HG02970 (cell line): ENCODE results near the gene PHOSPHO2.
"Not testable (repeated sequence)": the region's sequence is repeated elsewhere in the genome, so short reads cannot be mapped to it uniquely, and the experiment has no call there.

Experiments
- ATAC-seq: cut with Tn5 transposase; IDR thresholded peaks from one replicate; pipeline ENCODE4 v1.9.1; 2021; ENCODE audit warnings: mild to moderate bottlenecking, moderate library complexity, moderate number of reproducible peaks; ENCODE audit not compliant: unreplicated experiment, low FRiP score

PHOSPHO2 gene

DNA sequence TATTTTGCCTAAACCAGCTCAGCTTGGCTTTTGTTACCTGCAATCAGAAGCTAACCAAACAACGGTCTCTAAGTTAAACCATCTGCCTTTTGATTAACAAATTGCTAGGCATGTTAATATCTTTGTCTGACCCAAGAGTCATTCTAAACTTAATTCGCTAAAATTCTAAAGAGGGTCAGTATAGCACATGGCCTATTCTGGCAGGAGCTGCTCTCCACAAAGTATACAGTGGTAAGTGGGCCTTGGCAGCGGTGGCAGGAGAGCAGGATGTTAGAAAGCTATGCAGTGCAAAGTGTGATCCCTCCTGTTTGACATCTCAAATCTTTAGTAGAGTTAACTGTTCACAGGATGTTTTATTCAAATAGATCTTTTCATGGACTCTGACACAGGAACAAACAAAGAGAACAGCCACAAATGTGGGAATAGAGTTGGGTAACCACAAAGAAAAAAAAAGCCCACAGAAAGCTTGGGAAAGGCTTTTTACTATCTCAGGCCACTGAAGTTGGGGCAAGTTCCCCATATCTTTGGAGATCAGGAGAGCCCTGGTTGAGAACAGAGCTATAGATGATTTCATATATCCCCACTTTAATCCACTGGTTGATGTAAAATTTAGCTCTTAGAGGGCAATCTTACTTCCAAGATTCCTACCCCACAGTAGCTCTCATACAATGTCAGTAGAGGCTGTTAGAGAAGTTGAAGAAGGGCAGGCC, 10.7 kb upstream of the PHOSPHO2 start:
- ATAC-seq = no peak

DNA sequence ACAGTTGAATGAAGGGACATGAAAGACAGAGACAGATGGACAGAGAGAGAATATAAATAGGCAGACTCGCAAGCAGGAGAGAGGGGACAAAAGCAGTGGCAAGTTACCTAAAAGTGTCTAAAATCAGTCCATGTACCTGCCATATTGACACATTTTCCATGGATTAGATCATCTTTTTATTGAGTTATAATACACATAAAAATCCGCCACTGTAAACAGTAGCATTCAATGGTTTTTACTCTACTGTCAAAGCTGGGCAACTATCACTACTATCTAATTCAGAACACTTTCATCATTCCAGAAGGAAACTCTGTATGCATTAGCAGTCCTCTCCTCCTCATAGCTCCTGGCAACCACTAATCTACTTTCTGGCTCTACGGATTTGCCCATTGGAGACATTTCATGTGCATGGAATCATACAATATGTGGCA, 10.1 kb upstream of the PHOSPHO2 start:
- no peak for ATAC-seq

DNA sequence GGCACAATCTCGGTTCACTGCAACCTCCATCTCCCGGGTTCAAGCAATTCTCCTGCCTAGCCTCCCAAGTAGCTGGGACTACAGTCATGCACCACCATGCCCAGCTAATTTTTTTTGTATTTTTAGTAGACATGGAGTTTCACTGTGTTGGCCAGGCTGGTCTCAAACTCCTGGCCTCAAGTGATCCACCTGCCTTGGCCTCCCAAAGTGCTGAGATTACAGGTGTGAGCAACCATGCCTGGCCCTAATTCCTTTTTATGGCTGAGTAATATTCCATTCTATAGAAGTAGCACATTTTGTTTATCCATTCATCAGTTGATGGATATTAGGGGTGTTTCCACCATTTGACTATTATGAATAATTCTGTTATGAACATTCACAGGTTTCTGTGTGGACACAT, 9.6 kb upstream of the PHOSPHO2 start:
- ATAC-seq = not testable (repeated sequence)

DNA sequence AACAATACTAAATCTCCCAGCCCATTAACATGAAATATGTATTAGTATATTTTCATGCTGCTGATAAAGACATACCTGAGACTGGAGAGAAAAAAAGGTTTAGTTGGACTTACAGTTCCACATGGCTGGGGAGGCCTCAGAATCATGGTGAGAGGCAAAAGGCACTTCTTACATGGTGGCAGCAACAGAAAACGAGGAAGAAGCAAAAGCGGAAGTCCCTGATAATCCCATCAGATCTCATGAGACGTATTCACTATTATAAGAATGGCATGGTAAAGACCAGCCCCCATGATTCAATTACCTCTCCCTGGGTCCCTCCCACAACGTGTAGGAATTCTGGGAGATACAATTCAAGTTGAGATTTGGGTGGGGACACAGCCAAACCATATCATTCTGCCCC, 7.4 kb upstream of the PHOSPHO2 start:
- ATAC-seq = not testable (repeated sequence)

DNA sequence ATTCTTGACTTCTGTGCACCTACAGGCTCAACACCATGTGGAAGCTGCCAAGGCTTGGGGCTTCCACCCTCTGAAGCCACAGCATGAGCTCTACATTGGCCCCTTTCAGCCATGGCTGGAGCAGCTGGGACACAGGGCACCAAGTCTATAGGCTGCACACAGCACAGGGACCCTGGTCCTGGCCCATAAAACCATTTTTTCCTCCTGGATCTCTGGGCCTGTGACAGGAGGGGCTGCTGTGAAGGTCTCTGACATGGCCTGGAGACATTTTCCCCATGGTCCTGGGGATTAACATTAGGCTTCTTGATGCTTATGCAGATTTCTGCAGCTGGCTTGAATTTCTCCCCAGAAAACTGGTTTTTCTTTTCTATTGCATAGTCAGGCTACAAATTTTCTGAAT, 6.3 kb upstream of the PHOSPHO2 start:
- ATAC-seq = not testable (repeated sequence)

DNA sequence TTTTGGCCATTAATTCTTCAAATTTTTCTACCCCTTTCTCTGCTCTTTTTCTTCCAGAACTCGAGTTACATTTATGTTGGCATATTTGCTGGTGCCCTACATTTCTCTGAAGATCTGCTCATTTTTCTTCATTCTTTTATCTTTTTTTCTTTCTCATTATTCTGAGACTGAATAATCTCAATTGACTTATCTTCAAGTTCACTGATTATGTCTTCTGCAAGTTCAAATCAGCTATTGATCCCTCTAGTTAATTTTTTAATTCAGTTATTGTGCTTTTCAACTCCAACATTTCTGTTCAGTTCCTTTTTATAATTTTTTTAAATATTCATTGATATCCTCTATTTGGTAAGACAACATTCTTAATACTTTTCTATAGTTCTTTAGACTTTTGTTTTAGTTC, 3.3 kb upstream of the PHOSPHO2 start:
- no peak for ATAC-seq

DNA sequence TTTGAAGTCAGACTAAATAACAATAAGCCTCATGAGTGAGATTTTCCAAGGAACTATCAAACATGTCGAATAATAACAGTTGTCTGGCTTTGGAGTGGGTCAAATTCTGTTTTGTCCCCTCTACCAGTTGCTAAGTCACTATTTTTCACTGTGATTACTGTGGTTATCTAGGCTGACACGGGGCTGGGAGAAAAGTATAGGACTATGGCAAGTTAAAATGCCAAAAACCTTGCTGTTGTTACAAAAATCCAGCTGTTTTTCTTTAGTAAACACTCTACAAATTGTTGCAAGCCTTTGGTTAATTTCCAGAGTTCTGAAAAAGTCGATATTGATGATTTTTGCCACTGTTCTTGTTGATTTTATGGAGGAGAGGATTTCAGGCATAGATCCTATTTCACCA, 1.6 kb upstream of the PHOSPHO2 start:
- ATAC-seq = no peak

DNA sequence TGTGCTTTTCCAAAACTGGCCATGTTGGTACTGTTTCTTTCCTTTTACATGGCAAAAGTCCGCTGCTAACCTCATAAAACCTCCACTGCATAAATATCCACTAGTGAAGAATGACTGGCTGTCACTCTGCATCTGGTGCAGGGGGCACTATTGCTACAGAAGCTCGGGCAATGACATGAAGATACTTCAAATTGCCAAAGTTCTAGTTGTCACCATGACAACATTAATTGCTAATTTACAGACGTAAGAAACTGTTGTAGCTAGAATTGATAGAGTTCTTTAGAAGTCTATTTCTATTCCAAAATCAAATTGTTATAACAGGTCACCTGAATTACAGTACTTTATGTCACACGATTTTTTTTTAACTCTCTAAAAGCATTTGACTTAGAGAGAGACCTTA, 909 bp upstream of the PHOSPHO2 start:
- ATAC-seq = no peak

DNA sequence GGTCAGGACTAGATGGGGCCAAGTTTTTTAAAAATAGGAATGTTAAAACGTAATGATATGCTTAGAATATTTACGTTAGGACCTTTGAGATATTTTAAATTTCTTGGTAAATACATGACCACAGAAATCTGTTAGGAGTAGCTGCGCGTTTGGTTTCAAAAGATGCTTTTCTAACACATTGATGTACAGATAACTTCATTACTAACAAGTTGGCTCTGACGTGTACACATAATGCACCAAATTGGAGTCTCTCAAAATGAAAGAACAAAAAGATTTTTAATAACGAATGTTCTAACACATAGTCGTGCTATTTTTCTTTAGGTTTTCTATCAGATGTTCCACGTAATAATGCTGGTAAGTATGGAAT, 608 bp downstream of the PHOSPHO2 start:
- no peak for ATAC-seq

DNA sequence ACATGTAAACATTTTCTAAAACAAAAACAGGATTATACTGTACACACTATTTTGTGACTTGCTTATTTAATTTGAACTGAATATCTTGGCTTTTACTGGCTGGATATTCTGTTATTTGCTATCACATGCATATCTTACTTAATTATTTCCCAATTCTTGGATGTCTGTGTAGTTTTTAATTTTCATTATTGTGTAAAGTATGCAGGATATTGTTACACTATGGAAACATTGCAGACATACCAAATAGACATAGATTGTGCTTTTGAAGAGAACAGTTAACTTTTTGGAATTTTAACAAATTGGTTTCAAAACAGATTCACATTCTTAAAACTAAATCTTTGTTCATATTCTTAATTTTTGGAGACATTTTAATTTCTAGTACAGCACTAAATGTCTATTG, 2.1 kb downstream of the PHOSPHO2 start:
- no peak for ATAC-seq

DNA sequence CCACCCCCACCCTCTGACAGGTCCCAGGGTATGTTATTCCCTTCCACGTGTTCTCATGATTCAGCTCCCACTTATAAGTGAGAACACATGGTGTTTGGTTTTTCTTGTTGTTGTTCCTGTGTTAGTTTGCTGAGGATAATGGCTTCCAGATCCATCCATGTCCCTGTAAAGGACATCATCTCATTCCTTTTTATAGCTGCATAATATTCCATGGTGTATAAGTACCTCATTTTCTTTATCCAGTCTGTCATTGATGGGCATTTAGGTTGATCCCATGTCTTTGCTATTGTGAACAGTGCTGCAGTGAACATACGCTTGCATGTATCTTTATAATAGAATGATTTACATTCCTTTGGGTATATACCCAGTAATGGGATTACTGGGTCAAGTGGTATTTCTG, 4.9 kb downstream of the PHOSPHO2 start:
- ATAC-seq = not testable (repeated sequence)

DNA sequence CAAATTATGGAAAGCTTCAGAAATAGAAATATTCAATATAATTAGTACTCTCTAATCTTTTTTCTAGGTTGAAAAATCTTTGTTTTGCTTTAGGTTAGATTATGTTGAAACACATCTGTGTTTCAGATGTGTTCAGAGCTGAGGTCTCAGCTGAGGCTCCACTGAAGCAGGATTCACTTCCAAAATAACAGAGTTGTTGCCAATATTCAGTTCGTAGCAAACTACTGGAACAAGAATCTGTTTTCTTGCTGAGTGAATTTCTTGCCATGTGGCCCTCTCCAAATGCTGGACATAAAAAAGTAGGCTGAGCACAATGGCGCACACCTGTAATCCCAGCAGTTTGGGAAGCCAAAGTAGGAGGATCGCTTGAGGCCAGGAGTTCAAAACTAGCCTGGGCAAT, 8.7 kb downstream of the PHOSPHO2 start:
- no peak for ATAC-seq

DNA sequence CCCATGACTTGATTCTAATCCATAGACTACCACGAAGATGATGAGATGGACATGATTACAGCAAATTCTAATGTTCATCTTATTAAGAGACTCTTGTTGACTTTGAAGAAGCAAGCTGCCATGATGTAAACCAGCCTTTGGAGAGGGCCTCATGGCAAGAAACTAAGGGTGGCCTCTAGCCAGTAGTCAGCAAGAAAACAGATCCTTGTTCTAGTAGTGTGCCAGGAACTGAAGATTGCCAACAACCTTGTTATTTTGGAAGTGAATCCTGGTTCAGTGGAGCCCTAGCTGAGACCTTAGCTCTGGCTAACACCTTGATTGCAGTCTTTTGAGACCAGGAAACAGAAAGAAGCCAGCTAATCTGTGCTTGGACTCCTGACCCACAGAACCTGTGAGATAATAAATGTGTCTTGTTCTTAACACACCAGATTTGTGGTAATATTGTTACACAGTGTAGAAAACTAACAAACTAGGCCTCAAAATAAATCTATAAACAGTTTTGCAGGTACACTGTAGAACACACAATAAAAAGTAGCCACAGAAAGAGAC, 10.0 kb downstream of the PHOSPHO2 start:
- ATAC-seq = no peak

DNA sequence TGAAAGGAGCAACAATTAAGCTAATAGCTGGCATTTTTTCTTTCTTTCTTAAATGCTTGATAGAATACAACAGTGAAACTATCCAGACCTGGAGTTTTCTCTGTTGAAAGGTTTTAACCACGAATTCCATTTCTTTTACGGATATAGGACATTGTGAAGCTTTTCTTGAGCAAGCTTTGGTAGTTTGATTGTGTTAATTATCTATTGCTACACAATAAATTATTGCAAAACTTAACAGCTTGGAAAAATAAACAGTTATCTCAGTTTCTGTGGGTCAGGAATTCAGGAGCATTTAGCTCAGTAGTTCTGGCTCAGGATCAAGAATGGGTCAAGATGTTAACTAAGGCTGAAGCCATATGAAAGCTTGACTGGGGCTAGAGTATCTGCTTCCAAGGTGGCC, 11.7 kb downstream of the PHOSPHO2 start:
- no peak for ATAC-seq

DNA sequence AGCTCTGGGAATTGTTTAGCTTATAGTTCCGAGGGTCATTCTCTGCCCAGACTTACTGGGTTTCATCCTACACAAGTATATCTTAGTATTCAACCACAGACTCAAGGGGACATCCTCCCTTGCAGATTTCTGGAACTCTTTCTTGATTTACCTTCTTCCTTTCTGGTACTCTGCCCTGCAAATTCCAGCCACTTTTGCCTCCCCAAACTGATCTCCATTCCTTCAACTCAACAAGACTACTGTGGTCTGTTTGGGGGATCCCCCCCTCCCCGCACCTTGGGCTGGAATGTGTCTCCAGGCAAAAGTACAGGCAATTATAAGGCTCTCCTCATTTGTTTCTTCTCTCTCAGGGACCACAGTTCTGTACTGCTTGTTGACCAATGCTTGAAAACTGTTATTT, 13.4 kb downstream of the PHOSPHO2 start:
- ATAC-seq = no peak

DNA sequence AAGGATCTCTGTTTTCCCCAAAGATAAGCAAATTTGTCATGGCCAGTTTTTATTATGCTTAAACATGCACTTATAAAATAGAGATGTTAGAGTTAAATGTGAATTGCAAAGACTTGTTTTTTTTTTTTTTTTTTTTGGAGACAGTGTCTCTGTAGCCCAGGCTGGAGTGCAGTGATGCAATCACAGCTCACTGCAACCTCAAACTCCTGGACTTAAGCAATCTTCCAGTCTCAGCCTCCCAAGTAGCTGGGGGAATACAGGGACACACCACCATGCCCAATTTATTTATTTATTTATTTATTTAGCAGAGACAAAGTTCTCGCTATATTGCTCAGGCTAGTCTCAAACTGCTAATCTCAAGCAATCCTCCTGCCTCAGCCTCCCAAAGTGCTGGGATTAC, 15.1 kb downstream of the PHOSPHO2 start:
- no peak for ATAC-seq

DNA sequence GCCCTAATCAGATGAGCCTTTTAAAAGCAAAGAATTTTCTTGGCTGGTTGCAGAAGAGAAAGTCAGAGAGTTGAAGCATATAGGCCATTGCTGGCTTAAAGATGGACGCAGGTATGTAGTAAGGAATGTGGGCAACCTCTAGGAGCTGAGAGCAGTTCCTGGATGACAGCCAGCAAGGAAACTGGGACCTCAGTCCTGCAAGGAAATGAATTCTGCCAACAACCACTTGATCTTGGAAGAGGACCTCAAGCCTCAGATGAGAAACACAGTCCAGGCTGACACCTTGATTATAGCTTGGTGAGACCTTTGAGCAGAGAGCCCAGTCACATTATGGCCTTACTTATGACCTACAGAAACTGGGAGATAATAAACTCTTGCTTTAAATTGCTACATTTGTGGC, 15.7 kb downstream of the PHOSPHO2 start:
- ATAC-seq = no peak

DNA sequence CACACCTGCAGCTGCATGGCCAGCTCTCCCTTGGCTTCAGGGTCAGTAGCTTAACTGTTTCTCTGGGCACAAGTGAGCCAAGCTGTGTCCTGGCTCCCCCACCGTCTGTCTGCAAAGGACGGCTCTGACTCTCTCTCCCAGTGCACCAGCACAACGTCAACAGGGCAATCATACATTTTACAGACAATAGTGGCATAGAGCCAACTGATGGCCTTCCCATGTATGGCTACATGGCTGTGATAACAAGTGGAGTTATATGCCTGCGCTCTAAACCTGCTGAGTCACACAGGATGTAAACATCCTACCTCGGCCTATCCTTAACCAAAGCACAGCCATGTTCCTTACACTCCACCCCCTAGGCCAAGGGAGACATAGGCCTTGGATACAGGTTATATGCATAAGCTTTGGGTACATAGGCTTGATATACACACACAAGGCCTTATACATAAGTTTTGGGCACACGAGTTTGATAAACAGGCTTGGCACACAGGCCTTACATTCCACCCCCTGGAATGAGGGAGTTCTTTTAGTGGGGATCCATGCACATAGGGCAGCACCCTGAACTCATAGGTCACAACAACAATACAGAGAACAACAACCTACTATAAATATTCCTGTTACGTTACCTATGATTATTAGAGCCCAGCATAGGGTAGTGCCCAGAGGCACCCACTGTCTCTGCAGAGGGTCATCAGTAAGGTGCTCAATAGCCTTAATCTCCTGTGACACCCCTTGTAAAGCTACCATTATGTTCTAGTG, 17.7 kb downstream of the PHOSPHO2 start:
- ATAC-seq = no peak

DNA sequence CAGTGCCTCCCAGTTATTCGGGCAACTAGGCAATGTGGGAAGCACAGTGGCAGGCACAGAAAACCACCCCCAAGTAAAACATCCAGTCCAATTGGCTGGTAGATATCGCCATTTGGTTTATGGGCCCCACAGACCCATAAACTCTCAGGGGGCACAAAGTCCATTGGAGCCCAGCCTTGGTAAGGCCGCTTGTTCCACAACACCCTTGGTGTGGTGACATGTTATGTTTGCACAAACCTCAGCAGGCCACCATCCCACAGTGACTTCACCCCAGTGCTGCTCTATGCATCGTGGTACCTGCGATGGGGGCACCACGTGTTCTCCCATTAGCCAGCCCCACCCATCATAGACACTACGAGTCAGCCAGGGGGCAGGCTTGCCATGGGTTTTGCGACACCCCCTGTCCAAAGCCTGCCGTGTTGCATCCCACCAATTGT, 18.5 kb downstream of the PHOSPHO2 start:
- no peak for ATAC-seq

DNA sequence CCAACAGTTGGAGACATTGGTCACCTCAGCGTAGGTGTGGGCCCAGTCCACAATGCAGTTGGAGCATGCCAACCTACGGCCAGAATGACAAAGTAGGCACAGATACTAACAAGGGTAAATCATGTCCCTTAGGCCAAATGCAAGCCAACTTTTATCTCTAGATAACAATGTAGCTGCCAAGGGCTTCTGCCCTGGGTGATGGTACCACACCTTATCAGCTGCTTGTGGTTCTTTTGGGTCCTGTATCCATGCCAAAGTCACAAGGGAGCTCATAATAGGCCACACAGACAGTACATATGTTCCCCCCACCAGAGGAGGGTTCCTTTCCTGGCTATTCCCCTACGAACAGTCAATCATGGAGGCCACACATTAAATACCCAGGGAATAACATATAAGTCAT, 19.1 kb downstream of the PHOSPHO2 start:
- no peak for ATAC-seq

DNA sequence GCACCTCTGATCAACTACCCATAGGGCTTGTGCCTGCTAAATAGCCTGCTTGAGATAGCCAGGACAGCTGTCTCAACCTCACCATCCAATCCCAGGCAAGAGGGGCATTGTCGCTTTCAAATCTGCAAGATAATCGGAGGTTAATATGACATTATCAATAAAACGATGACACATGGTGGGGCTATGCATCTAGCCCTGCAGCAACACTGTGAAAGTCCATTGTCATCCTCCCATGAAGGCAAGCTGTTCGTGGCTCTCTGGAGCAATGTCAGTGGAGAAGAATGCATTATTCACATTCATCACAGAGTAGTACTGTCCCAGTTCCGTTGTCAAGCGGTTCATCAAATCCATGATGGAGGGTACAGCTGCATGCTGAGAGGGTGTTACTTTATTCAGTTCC, 20.4 kb downstream of the PHOSPHO2 start:
- ATAC-seq = no peak
